GM12892 (cell line): ENCODE data around the gene CEP162.

ENCODE experiments used
- POLR2A ChIP-seq: IDR thresholded peaks from 2 replicates; pipeline ENCODE4 v1.6.1; 2011; ENCODE audit warnings: low read depth, low read length, control low read depth
- POLR2AphosphoS5 ChIP-seq: IDR thresholded peaks from 2 replicates; pipeline ENCODE4 v1.6.1; 2011; ENCODE audit warnings: low read depth, low read length, control low read depth
- TAF1 ChIP-seq: IDR thresholded peaks from 2 replicates; pipeline ENCODE4 v1.6.1; 2011; ENCODE audit warnings: low read depth, mild to moderate bottlenecking, control low read depth, low read length, borderline replicate concordance

- TF ChIP-seq POLR2AphosphoS5: no peak
- no peak for TF ChIP-seq POLR2A
- TF ChIP-seq TAF1: no peak
Measured at GRCh38 chr6:84183430-84183829, 44.0 kb downstream of the CEP162 start.
